ENCODE measurements around the gene COBL.

GRCh38 chr7:51328351-51328801 lies 11.8 kb upstream of the COBL start:
- TF ChIP-seq CTCF (IDR thresholded peaks at IDR 0.05) (no peak), POLR2AphosphoS5 (IDR thresholded peaks at IDR 0.05) (no peak), POLR2A (IDR thresholded peaks at IDR 0.05) (no peak)
